Skeletal muscle satellite cell (primary cell): ENCODE results near the gene SLC44A5.

Experiments
- H3K27me3 ChIP-seq: 2 replicates; pipeline ENCODE4 v1.7.0; 2013; ENCODE audit warnings: low read length; ENCODE audit not compliant: control insufficient read depth, insufficient read depth
- H3K36me3 ChIP-seq: 2 replicates; pipeline ENCODE4 v1.7.0; 2013; ENCODE audit warnings: mild to moderate bottlenecking, control low read depth, low read length; ENCODE audit not compliant: insufficient read depth
- H3K4me1 ChIP-seq: 2 replicates; pipeline ENCODE4 v1.7.0; 2013; ENCODE audit warnings: low read length; ENCODE audit not compliant: control insufficient read depth, insufficient read depth
- H3K4me2 ChIP-seq: 2 replicates; pipeline ENCODE4 v1.7.0; 2013; ENCODE audit warnings: mild to moderate bottlenecking, low read length
- H3K4me3 ChIP-seq: 2 replicates; pipeline ENCODE4 v1.7.0; 2013; ENCODE audit warnings: low read length
- H3K9ac ChIP-seq: 2 replicates; pipeline ENCODE4 v1.7.0; 2013; ENCODE audit warnings: mild to moderate bottlenecking, low read depth, low read length, moderate library complexity
- H3K9me3 ChIP-seq: replicated peaks from 2 replicates; pipeline ENCODE4 v1.7.0; 2013; ENCODE audit warnings: mild to moderate bottlenecking, control low read depth, low read length

Gene SLC44A5

GRCh38 chr1:75543705-75544104 is 67.2 kb downstream of the SLC44A5 start:
- no peak overlapping the region for H3K4me3 ChIP-seq
- no peak overlapping the region for H3K4me2 ChIP-seq
- no peaks in the 10 kb centered on the region for H3K36me3 ChIP-seq
- no peak overlapping the region for H3K9ac ChIP-seq
- no peaks in the 10 kb centered on the region for H3K4me1 ChIP-seq
- H3K27me3 ChIP-seq: no peaks in the 10 kb centered on the region
- no peaks in the 10 kb centered on the region for H3K9me3 ChIP-seq

GRCh38 chr1:75542818-75543570 is 67.9 kb downstream of the SLC44A5 start:
- Histone ChIP-seq H3K4me1 (no peaks in the 10 kb centered on the region), H3K36me3 (no peaks in the 10 kb centered on the region), H3K27me3 (no peaks in the 10 kb centered on the region), H3K9me3 (no peaks in the 10 kb centered on the region), H3K4me2 (no peak overlapping the region), H3K4me3 (no peak overlapping the region), H3K9ac (no peak overlapping the region)

GRCh38 chr1:75539230-75540116 is 71.4 kb downstream of the SLC44A5 start:
- H3K9me3 ChIP-seq: no peaks in the 10 kb centered on the region
- no peak overlapping the region for H3K4me3 ChIP-seq
- no peak overlapping the region for H3K4me2 ChIP-seq

GRCh38 chr1:75533085-75533484 is 77.8 kb downstream of the SLC44A5 start:
- no peak overlapping the region for H3K4me3 ChIP-seq
- no peak overlapping the region for H3K4me2 ChIP-seq
- no peaks in the 10 kb centered on the region for H3K9me3 ChIP-seq
- no peaks in the 10 kb centered on the region for H3K4me1 ChIP-seq
- no peak overlapping the region for H3K9ac ChIP-seq
- no peaks in the 10 kb centered on the region for H3K36me3 ChIP-seq
- no peaks in the 10 kb centered on the region for H3K27me3 ChIP-seq

More at GRCh38 chr1:75539230-75540116, 71.4 kb downstream of the SLC44A5 start:
- no peak overlapping the region for H3K9ac ChIP-seq
- no peaks in the 10 kb centered on the region for H3K27me3 ChIP-seq
- H3K36me3 ChIP-seq: no peaks in the 10 kb centered on the region
- H3K4me1 ChIP-seq: no peaks in the 10 kb centered on the region

- Histone ChIP-seq H3K27me3 (no peaks in the 10 kb centered on the region), H3K36me3 (no peaks in the 10 kb centered on the region), H3K9me3 (no peaks in the 10 kb centered on the region)
These were observed 79.3 kb downstream of the SLC44A5 start for GRCh38 chr1:75531570-75531969.

GRCh38 chr1:75529488-75529887 is 81.4 kb downstream of the SLC44A5 start:
- H3K4me3 ChIP-seq: no peak overlapping the region
- no peaks in the 10 kb centered on the region for H3K9me3 ChIP-seq
- H3K9ac ChIP-seq: no peak overlapping the region
- H3K4me2 ChIP-seq: no peak overlapping the region
- H3K4me1 ChIP-seq: no peaks in the 10 kb centered on the region
- no peaks in the 10 kb centered on the region for H3K27me3 ChIP-seq
- H3K36me3 ChIP-seq: no peaks in the 10 kb centered on the region

More at GRCh38 chr1:75531570-75531969, 79.3 kb downstream of the SLC44A5 start:
- no peak overlapping the region for H3K9ac ChIP-seq
- H3K4me3 ChIP-seq: no peak overlapping the region
- no peaks in the 10 kb centered on the region for H3K4me1 ChIP-seq
- no peak overlapping the region for H3K4me2 ChIP-seq

GRCh38 chr1:75528001-75528400 is 82.9 kb downstream of the SLC44A5 start:
- no peaks in the 10 kb centered on the region for H3K27me3 ChIP-seq
- H3K4me1 ChIP-seq: no peaks in the 10 kb centered on the region
- H3K36me3 ChIP-seq: no peaks in the 10 kb centered on the region
- H3K4me3 ChIP-seq: no peak overlapping the region
- H3K9me3 ChIP-seq: no peaks in the 10 kb centered on the region
- no peak overlapping the region for H3K4me2 ChIP-seq
- H3K9ac ChIP-seq: no peak overlapping the region

- H3K4me3 ChIP-seq: no peak overlapping the region
- no peaks in the 10 kb centered on the region for H3K36me3 ChIP-seq
- no peaks in the 10 kb centered on the region for H3K9me3 ChIP-seq
- no peaks in the 10 kb centered on the region for H3K4me1 ChIP-seq
- H3K4me2 ChIP-seq: no peak overlapping the region
- no peak overlapping the region for H3K9ac ChIP-seq
- no peaks in the 10 kb centered on the region for H3K27me3 ChIP-seq
These were observed 88.5 kb downstream of the SLC44A5 start for GRCh38 chr1:75522389-75522788.

GRCh38 chr1:75521658-75522057 is 89.3 kb downstream of the SLC44A5 start:
- Histone ChIP-seq H3K9ac (no peak overlapping the region), H3K4me2 (no peak overlapping the region)

GRCh38 chr1:75520862-75521475 is 89.9 kb downstream of the SLC44A5 start:
- Histone ChIP-seq H3K9ac (no peak overlapping the region), H3K4me2 (no peak overlapping the region), H3K9me3 (no peaks in the 10 kb centered on the region), H3K4me1 (no peaks in the 10 kb centered on the region), H3K4me3 (no peak overlapping the region), H3K27me3 (no peaks in the 10 kb centered on the region), H3K36me3 (no peaks in the 10 kb centered on the region)

More at GRCh38 chr1:75521658-75522057, 89.3 kb downstream of the SLC44A5 start:
- Histone ChIP-seq H3K36me3 (no peaks in the 10 kb centered on the region), H3K9me3 (no peaks in the 10 kb centered on the region), H3K27me3 (no peaks in the 10 kb centered on the region), H3K4me3 (no peak overlapping the region), H3K4me1 (no peaks in the 10 kb centered on the region)

GRCh38 chr1:75519651-75520427 is 91.1 kb downstream of the SLC44A5 start:
- Histone ChIP-seq H3K4me3 (no peak overlapping the region), H3K36me3 (no peaks in the 10 kb centered on the region), H3K9me3 (no peaks in the 10 kb centered on the region), H3K4me2 (no peak overlapping the region), H3K4me1 (no peaks in the 10 kb centered on the region), H3K9ac (no peak overlapping the region), H3K27me3 (no peaks in the 10 kb centered on the region)
